SH-SY5Y (cell line): ENCODE data around the gene HOXA3.

ENCODE experiments used
- GATA2 ChIP-seq: IDR thresholded peaks from 2 replicates; pipeline ENCODE4 v1.6.1; 2011; ENCODE audit warnings: mild to moderate bottlenecking, low read depth, low read length
- GATA3 ChIP-seq: IDR thresholded peaks from 2 replicates; pipeline ENCODE4 v1.6.1; 2011; ENCODE audit warnings: low read depth, mild to moderate bottlenecking, low read length, moderate library complexity

GRCh38 chr7:27130540-27131389 is 21.6 kb downstream of the HOXA3 start, which contains the start of gene HOXA4:
- TF ChIP-seq GATA2, result no peak
- no peak for TF ChIP-seq GATA3
